Vagina (tissue), 2 donors: ENCODE measurements around the gene LHFPL3. TPM values are rescaled to one million over a fixed set of nuclear protein-coding genes. Genes with fewer than 3 reads are reported as not detected.

Experiments
- DNase-seq, 2 donors: peaks; one replicate each; pipeline ENCODE4 v3.0.0-alpha.2; 2017; ENCODE audit errors: extremely low spot score in 2 of 2
- H3K27ac ChIP-seq: fragments of 200-600 bp; sonication (generic); one replicate; pipeline ENCODE4 v1.5.1; 2019
- H3K27me3 ChIP-seq: fragments of 200-600 bp; sonication (generic); one replicate; pipeline ENCODE4 v1.5.1; 2019
- H3K36me3 ChIP-seq, 2 donors: fragments of 200-600 bp; sonication (generic); one replicate each; pipeline ENCODE4 v1.5.1; 2017 to 2019
- H3K4me1 ChIP-seq: fragments of 200-600 bp; sonication (generic); one replicate; pipeline ENCODE4 v1.5.1; 2019
- H3K4me3 ChIP-seq, 2 donors: fragments of 200-600 bp; sonication (generic); 1 replicate in 1 of 2; 2 replicates in 1 of 2; pipeline ENCODE4 v1.5.1; 2016 to 2019
- H3K9me3 ChIP-seq: fragments of 200-600 bp; sonication (generic); one replicate; pipeline ENCODE4 v1.5.1; 2019
- POLR2A ChIP-seq, 2 donors: fragments of 450-650 bp; IDR thresholded peaks; one replicate each; pipeline ENCODE4 v1.6.1; 2017; ENCODE audit warnings: antibody characterized with exemption in 2 of 2, mild to moderate bottlenecking in 2 of 2, moderate library complexity in 2 of 2
- POLR2AphosphoS5 ChIP-seq, 2 donors: sonication (generic); formaldehyde crosslinking; IDR thresholded peaks; one replicate each; pipeline ENCODE4 v1.9.0; 2017; ENCODE audit warnings: antibody characterized with exemption in 2 of 2, mild to moderate bottlenecking in 2 of 2, low read depth in 1 of 2; ENCODE audit not compliant: insufficient read depth in 1 of 2
- intact Hi-C: fragments of 100-400 bp; cut with DNase I; formaldehyde crosslinking; loops from one replicate; pipeline ENCODE4 v1.15.1; 2023
- total RNA-seq: library from RNA; depleted of rRNA; stranded (reverse); fragments of >200 nt; gene quantifications from one replicate; pipeline ENCODE4 v1.2.3, GENCODE V29; 2016
- TF ChIP-seq, protein P1 (sequence below), 3 experiments: fragments of 450-650 bp in 2 of 3; fragments of 200-600 bp in 1 of 3; sonication (generic) in 1 of 3; IDR thresholded peaks; one replicate each; pipeline ENCODE4 v1.5.1; 2017 to 2019; ENCODE audit warnings: antibody characterized with exemption in 3 of 3, mild to moderate bottlenecking in 2 of 3, moderate library complexity in 2 of 3

LHFPL3 gene
- total RNA-seq, 1 donor from 2014 or later, result not detected

DNA sequence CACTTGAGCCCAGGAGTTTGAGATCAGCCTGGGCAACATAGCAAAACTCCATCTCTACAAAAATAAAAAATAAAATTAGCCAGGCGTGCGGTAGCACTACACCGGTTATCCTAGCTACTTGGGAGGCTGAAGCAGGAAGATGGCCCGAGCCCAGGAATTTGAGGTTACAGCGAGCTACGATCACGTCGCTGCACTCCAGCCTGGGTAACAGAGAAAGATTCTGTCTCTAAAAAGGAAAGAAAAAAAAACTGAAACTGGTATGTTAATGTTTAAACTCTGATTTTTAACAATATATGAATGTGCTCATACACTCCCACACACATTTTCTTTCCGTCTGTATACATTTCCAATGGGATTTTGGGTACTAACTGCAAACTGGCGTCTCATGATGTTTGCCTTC lies 545.0 kb downstream of the LHFPL3 start:
- no peak for DNase-seq
- intact Hi-C loops, result no loop called here
- Histone ChIP-seq H3K4me1 (no peaks in the 10 kb centered on the region), H3K27ac (no peak overlapping the region), H3K27me3 (no peaks in the 10 kb centered on the region), H3K36me3 (no peaks in the 10 kb centered on the region), H3K4me3 (no peak overlapping the region), H3K9me3 (no peaks in the 10 kb centered on the region)
- TF ChIP-seq, protein P1, sequence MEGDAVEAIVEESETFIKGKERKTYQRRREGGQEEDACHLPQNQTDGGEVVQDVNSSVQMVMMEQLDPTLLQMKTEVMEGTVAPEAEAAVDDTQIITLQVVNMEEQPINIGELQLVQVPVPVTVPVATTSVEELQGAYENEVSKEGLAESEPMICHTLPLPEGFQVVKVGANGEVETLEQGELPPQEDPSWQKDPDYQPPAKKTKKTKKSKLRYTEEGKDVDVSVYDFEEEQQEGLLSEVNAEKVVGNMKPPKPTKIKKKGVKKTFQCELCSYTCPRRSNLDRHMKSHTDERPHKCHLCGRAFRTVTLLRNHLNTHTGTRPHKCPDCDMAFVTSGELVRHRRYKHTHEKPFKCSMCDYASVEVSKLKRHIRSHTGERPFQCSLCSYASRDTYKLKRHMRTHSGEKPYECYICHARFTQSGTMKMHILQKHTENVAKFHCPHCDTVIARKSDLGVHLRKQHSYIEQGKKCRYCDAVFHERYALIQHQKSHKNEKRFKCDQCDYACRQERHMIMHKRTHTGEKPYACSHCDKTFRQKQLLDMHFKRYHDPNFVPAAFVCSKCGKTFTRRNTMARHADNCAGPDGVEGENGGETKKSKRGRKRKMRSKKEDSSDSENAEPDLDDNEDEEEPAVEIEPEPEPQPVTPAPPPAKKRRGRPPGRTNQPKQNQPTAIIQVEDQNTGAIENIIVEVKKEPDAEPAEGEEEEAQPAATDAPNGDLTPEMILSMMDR (IDR thresholded peaks at IDR 0.05), result no peak
- no peak for TF ChIP-seq POLR2AphosphoS5 (IDR thresholded peaks at IDR 0.05; ENCODE audit: insufficient read depth in 1 of 2, low read depth in 1 of 2)
- TF ChIP-seq POLR2A (IDR thresholded peaks at IDR 0.05), result no peak

DNA sequence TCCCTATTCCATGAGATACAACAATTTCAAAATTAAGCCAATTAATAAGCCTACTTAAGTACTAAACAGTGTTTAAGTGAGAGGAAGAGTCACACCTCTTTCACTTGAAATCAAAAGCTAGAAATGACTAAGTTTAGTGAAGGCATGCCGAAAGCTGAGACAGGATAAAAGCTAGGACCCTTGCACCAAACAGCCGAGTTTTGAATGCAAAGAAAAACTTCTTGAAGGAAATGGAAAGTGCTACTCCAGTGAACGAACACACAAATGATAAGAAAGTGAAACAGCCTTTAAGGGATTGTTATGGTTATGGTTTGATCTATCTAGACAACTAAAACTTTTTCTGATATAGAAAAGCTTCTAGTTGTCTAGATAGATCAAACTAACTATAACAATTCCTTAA lies 550.2 kb downstream of the LHFPL3 start:
- no peaks in the 10 kb centered on the region for H3K36me3 ChIP-seq
- peaks cover 5% of the 10 kb centered on the region for H3K4me1 ChIP-seq
- no peak overlapping the region for H3K27ac ChIP-seq
- H3K9me3 ChIP-seq, result no peaks in the 10 kb centered on the region
- H3K4me3 ChIP-seq, result no peak overlapping the region
- intact Hi-C loops, result no loop called here
- no peak for DNase-seq
- TF ChIP-seq POLR2A (IDR thresholded peaks at IDR 0.05) (no peak), POLR2AphosphoS5 (IDR thresholded peaks at IDR 0.05; ENCODE audit: insufficient read depth in 1 of 2, low read depth in 1 of 2) (no peak)
- TF ChIP-seq, protein P1 (IDR thresholded peaks at IDR 0.05), result no peak
- no peaks in the 10 kb centered on the region for H3K27me3 ChIP-seq

DNA sequence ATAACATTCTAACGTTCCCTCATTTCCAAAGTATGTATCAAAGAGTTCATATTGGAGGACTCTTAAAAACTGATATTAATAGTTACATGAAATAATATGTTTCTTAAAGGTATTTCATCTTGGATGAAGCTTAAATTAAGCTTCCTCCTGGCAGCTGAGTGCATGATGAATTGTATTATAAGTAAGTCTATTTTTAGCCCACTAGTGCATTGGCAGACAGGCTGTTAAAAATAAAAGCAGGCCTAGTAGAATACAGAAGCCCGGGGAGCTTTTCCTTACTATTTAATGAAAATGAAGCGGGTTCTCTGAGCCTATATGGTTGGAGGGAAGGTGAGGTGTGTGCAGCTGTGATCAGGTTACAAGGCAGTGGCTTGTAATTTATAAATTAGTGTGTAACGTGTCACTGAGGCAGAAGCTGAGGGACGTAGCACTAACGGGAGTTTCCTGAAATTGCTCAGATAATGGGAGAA lies 554.9 kb downstream of the LHFPL3 start:
- no peaks in the 10 kb centered on the region for H3K27me3 ChIP-seq
- no peaks in the 10 kb centered on the region for H3K36me3 ChIP-seq
- no peak overlapping the region for H3K27ac ChIP-seq
- peaks cover 6% of the 10 kb centered on the region for H3K4me1 ChIP-seq
- DNase-seq, result no peak
- H3K4me3 ChIP-seq, result no peak overlapping the region
- intact Hi-C loops, result loop anchor here (5.0 kb wide), 1 partner anchor 34 kb away; no protein-coding TSS in a partner anchor
- no peak for TF ChIP-seq POLR2AphosphoS5 (IDR thresholded peaks at IDR 0.05; ENCODE audit: insufficient read depth in 1 of 2, low read depth in 1 of 2)
- TF ChIP-seq, protein P1 (IDR thresholded peaks at IDR 0.05), result no peak
- TF ChIP-seq POLR2A (IDR thresholded peaks at IDR 0.05), result no peak
- no peaks in the 10 kb centered on the region for H3K9me3 ChIP-seq

DNA sequence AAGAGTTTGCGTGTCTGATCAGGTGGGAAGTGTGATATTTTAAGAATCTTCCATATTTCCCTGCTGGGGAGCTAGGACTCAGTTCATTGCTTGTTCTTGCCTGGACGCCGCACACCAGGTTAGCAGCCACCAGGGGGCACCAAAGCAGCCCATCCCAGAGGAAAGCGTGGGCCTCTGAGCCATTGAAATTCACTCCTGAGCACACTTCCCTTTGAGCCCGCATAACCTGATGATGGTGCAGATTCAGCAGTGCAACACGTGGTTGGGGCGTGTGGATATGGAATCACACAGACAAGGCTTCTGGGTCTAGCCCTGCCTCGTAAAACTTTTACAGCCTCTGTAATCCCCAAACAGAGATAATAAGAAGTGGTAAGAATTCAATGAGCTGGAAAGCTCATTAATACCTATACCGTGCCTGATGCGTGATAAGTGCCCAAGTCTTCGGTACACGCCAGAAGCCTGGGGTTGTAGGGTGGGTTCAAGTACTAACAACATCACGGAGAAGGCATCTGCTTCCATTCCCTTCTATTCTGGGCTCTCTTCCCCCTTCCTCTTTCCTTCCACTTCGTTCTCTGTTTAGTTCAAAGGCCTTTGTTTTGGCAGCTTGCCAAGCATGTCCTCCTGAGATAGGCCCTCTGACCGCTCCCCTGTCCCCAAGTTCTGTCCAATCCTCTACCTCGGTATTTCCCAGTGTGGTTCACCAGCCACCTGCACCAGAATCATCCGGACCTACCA lies 555.5 kb downstream of the LHFPL3 start:
- Histone ChIP-seq H3K4me1 (peaks cover 6% of the 10 kb centered on the region), H3K9me3 (no peaks in the 10 kb centered on the region), H3K4me3 (peak overlapping the region in 1 of 2 donors; percentile 4), H3K27ac (no peak overlapping the region), H3K36me3 (no peaks in the 10 kb centered on the region), H3K27me3 (no peaks in the 10 kb centered on the region)
- intact Hi-C loops, result loop anchor here (5.0 kb wide), 1 partner anchor 33 kb away; no protein-coding TSS in a partner anchor
- no peak for DNase-seq
- TF ChIP-seq POLR2A (IDR thresholded peaks at IDR 0.05) (no peak), POLR2AphosphoS5 (IDR thresholded peaks at IDR 0.05; ENCODE audit: insufficient read depth in 1 of 2, low read depth in 1 of 2) (peak in 1 of 2 donors; percentile 55)
- TF ChIP-seq, protein P1 (IDR thresholded peaks at IDR 0.05), result peak; percentile 58 to 94 (median 82)

DNA sequence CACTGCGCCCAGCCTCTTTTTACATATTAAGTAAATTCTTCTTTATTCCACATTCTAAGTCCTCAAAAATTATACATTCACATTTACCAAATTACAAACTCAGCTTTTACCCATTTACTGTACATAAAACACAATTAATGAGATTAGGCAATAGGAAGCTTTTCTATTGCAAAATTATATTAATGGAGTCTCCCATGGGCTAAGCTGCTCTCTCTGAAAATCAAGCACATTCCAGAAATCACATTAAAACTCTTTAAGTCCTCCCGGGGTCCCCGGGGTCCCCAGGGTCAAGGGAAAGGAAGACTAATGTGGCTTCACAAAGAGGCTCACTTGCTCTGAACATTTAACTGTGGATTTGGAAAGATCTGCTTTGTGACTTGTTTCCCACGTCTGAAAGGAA lies 558.2 kb downstream of the LHFPL3 start:
- no peak for TF ChIP-seq POLR2AphosphoS5 (IDR thresholded peaks at IDR 0.05; ENCODE audit: insufficient read depth in 1 of 2, low read depth in 1 of 2)
- no peak for TF ChIP-seq POLR2A (IDR thresholded peaks at IDR 0.05)
- TF ChIP-seq, protein P1 (IDR thresholded peaks at IDR 0.05), result no peak
- intact Hi-C loops, result no loop called here

More for the DNA sequence above, 558.2 kb downstream of the LHFPL3 start:
- H3K27me3 ChIP-seq, result no peaks in the 10 kb centered on the region
- no peak overlapping the region for H3K27ac ChIP-seq
- H3K36me3 ChIP-seq, result no peaks in the 10 kb centered on the region
- peaks cover 6% of the 10 kb centered on the region for H3K4me1 ChIP-seq
- no peaks in the 10 kb centered on the region for H3K9me3 ChIP-seq
- DNase-seq, result no peak
- no peak overlapping the region for H3K4me3 ChIP-seq
